NCI-H345 treated with DMSO at 0.1 percent for 48 hours (cell line): ENCODE measurements around the gene SRF.

Experiments used
- DNase-seq: peaks from one replicate; lab custom pipeline; 2025; ENCODE audit not compliant: unreplicated experiment; lab: John Stamatoyannopoulos, UW

SRF gene

GRCh38 chr6:43181942-43182860, 11.1 kb downstream of the SRF start, which contains the start of gene CUL9:
TSS of gene CUL9 (plus strand) at chr6:43182196. CDS start at chr6:43184311, 2,115 bp downstream.
- peak; percentile 36 for DNase-seq

- DNase-seq = no peak
Measured at GRCh38 chr6:43183441-43183840, 12.4 kb downstream of the SRF start.

GRCh38 chr6:43184268-43184985, 13.4 kb downstream of the SRF start:
- no peak for DNase-seq

GRCh38 chr6:43185391-43185985, 14.4 kb downstream of the SRF start:
- no peak for DNase-seq

GRCh38 chr6:43186019-43186418, 14.9 kb downstream of the SRF start:
- DNase-seq = no peak

- no peak for DNase-seq
Measured at GRCh38 chr6:43186706-43187105, 15.6 kb downstream of the SRF start.

GRCh38 chr6:43187821-43188220, 16.8 kb downstream of the SRF start:
- no peak for DNase-seq

GRCh38 chr6:43188426-43188825, 17.4 kb downstream of the SRF start:
- no peak for DNase-seq

- no peak for DNase-seq
Measured at GRCh38 chr6:43189776-43190304, 18.8 kb downstream of the SRF start.

GRCh38 chr6:43192911-43193310, 21.8 kb downstream of the SRF start:
- DNase-seq = no peak

GRCh38 chr6:43193929-43194328, 22.9 kb downstream of the SRF start:
- no peak for DNase-seq

- no peak for DNase-seq
Measured at GRCh38 chr6:43196337-43196736, 25.3 kb downstream of the SRF start.

GRCh38 chr6:43199912-43200311, 28.8 kb downstream of the SRF start:
- no peak for DNase-seq

GRCh38 chr6:43200541-43200940, 29.5 kb downstream of the SRF start:
- no peak for DNase-seq

- no peak for DNase-seq
Measured at GRCh38 chr6:43202451-43202850, 31.4 kb downstream of the SRF start.

- DNase-seq = no peak
Measured at GRCh38 chr6:43203029-43203717, 32.1 kb downstream of the SRF start.

- no peak for DNase-seq
Measured at GRCh38 chr6:43203718-43204095, 32.6 kb downstream of the SRF start.

- DNase-seq = no peak
Measured at GRCh38 chr6:43204271-43205105, 33.4 kb downstream of the SRF start.

GRCh38 chr6:43205849-43206248, 34.8 kb downstream of the SRF start:
- no peak for DNase-seq

GRCh38 chr6:43207286-43207685, 36.2 kb downstream of the SRF start:
- DNase-seq = no peak
